ENCODE data around the gene PI16. TPM values are rescaled to one million over a fixed set of nuclear protein-coding genes. Genes with fewer than 3 reads are reported as not detected.

The PI16 gene
- total RNA-seq, 2 experiments from 2014 or later, result not detected

DNA sequence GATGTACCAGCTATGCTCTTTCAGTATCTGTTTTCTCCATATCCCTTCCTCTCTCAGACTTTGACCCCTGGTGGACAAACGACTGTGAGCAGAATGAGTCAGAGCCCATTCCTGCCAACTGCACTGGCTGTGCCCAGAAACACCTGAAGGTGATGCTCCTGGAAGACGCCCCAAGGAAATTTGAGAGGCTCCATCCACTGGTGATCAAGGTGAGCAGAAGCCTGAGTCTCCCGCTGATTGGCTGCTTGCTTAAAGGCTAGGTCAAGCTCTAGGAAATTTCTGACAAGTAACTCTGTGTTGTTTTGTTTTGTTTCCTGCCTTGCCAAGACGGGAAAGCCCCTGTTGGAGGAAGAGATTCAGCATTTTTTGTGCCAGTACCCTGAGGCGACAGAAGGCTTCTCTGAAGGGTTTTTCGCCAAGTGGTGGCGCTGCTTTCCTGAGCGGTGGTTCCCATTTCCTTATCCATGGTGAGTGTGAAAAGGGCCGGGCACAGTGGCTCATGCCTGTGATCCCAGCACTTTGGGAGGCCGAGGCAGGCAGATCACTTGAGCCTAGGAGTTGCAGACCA, 40.2 kb upstream of the PI16 start:
- intact Hi-C loops (cut with micrococcal nuclease), result no loop called here
- Mint-ChIP-seq H3K27me3 (no peaks in the 10 kb centered on the region), H3K36me3 (ENCODE audit: low read depth) (peaks cover 22% of the 10 kb centered on the region), H3K4me3 (no peak overlapping the region), H3K9me3 (no peaks in the 10 kb centered on the region), H3K4me1 (ENCODE audit: low read depth) (peaks cover 42% of the 10 kb centered on the region), H3K27ac (peak overlapping the region; percentile 68)
- DNase-seq, result peak; percentile 16
- TF ChIP-seq, protein P1, sequence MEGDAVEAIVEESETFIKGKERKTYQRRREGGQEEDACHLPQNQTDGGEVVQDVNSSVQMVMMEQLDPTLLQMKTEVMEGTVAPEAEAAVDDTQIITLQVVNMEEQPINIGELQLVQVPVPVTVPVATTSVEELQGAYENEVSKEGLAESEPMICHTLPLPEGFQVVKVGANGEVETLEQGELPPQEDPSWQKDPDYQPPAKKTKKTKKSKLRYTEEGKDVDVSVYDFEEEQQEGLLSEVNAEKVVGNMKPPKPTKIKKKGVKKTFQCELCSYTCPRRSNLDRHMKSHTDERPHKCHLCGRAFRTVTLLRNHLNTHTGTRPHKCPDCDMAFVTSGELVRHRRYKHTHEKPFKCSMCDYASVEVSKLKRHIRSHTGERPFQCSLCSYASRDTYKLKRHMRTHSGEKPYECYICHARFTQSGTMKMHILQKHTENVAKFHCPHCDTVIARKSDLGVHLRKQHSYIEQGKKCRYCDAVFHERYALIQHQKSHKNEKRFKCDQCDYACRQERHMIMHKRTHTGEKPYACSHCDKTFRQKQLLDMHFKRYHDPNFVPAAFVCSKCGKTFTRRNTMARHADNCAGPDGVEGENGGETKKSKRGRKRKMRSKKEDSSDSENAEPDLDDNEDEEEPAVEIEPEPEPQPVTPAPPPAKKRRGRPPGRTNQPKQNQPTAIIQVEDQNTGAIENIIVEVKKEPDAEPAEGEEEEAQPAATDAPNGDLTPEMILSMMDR (IDR thresholded peaks at IDR 0.05), result peak; percentile 11
- ChIA-PET CTCF (interaction anchor here (0.7 to 3.2 kb wide), 8 partner anchors 12 to 296 kb away, joined by 3 to 19 read pairs (median 4); partner anchors contain the start of genes C6orf89 and PPIL1), POLR2A (interaction anchor here (0.5 to 1.5 kb wide), 5 partner anchors 10 to 88 kb away, joined by 3 to 5 read pairs (median 4); partner anchors contain the start of gene PPIL1)
- no peak for ATAC-seq

DNA sequence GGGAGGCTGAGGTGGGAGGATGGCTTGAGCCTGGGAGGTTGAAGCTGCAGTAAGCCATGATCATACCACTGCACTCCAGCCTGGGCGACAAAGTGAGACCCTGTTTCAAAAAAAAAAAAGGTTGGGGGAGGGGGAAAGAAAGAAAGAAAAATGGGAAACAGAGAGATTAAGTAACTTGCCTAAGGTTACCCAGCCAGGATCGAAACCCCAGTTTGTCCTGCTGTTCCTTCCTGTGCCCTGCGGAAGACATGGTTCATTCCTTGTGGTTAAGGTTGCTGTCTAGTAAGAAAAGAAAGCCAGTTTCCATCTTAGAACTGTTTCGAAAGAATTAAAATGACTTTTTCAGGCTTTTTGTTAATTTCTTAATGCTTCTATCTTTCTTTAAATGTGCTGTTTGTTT, 38.9 kb upstream of the PI16 start:
- ChIA-PET POLR2A (no interaction called here), CTCF (interaction anchor here (0.7 to 2.4 kb wide), 3 partner anchors 10 to 42 kb away, joined by 3 to 7 read pairs (median 6); partner anchors contain the start of genes C6orf89 and PPIL1)
- Mint-ChIP-seq H3K4me3 (no peak overlapping the region), H3K9me3 (no peaks in the 10 kb centered on the region), H3K27me3 (no peaks in the 10 kb centered on the region), H3K4me1 (ENCODE audit: low read depth) (peaks cover 42% of the 10 kb centered on the region), H3K27ac (no peak overlapping the region), H3K36me3 (ENCODE audit: low read depth) (peaks cover 21% of the 10 kb centered on the region)
- TF ChIP-seq, protein P1 (IDR thresholded peaks at IDR 0.05), result no peak
- DNase-seq (no peak), ATAC-seq (no peak)
- intact Hi-C loops (cut with micrococcal nuclease), result no loop called here

DNA sequence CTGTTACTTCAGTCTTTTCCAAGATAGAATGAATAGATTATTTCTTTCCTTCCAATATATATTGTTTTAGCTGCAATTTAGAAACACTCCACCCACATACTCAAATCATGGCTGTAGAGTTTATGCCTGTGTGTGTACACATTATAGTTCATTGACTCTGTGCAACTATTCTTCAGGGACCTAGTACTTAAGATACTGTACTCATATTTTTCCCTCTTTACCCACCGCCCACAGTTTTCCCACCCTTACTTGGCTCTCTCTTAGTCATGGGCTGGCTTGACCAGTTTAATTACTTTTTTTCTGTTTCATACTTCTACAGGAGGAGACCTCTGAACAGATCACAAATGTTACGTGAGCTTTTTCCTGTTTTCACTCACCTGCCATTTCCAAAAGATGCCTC, 38.4 kb upstream of the PI16 start:
- ChIA-PET CTCF (interaction anchor here (0.7 to 1.3 kb wide), 2 partner anchors 10 to 30 kb away, joined by 3 to 6 read pairs; partner anchors contain the start of gene C6orf89), POLR2A (no interaction called here)
- peaks cover 42% of the 10 kb centered on the region for H3K4me1 Mint-ChIP-seq (ENCODE audit: low read depth)
- intact Hi-C loops (cut with micrococcal nuclease), result no loop called here
- ATAC-seq, result no peak
- H3K27me3 Mint-ChIP-seq, result no peaks in the 10 kb centered on the region
- no peak overlapping the region for H3K27ac Mint-ChIP-seq
- TF ChIP-seq, protein P1 (IDR thresholded peaks at IDR 0.05), result no peak
- H3K4me3 Mint-ChIP-seq, result no peak overlapping the region
- H3K36me3 Mint-ChIP-seq (ENCODE audit: low read depth), result peaks cover 24% of the 10 kb centered on the region
- no peak for DNase-seq
- H3K9me3 Mint-ChIP-seq, result no peaks in the 10 kb centered on the region

DNA sequence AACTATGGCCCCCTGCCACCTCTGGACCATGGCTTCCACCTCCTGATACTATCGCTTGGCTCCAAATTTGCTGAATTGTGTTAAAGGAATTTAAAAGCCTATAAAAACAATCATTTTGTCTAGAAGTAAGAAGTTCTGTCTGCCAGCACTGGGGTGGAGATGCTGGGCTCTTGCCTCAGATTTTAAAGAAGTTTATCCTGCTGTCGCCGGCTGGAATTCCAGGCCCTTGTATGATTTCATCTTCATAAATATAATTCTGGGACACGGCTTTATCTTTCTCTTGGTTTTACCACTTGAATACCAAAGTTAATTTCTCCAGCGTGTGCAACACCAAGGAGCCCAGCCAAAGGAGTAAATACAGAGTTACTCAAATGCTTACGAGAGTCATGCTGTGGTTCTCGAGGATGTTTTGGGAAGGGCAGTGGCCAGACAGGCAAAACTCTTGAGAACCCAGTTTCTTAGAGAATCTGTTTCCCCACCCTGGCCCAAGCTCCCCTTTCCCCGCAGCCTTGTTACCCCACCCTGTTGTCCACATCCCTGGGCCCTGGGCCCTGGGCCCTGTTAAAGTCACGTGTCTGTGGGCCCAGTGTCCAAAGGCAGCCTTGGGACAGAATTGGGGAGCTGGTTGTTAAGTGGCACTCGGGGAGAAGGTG, 36.9 kb upstream of the PI16 start:
- CTCF ChIA-PET, result interaction anchor here (1.2 kb wide), 1 partner anchor 100 kb away, joined by 3 read pairs; no protein-coding TSS in a partner anchor
- Mint-ChIP-seq H3K27ac (no peak overlapping the region), H3K9me3 (no peaks in the 10 kb centered on the region), H3K27me3 (no peaks in the 10 kb centered on the region), H3K4me1 (ENCODE audit: low read depth) (peaks cover 30% of the 10 kb centered on the region), H3K4me3 (no peak overlapping the region), H3K36me3 (ENCODE audit: low read depth) (peaks cover 27% of the 10 kb centered on the region)
- POLR2A ChIA-PET, result interaction anchor here (1.0 kb wide), 1 partner anchor 10 kb away, joined by 3 read pairs; no protein-coding TSS in a partner anchor
- DNase-seq (no peak), ATAC-seq (no peak)
- intact Hi-C loops (cut with micrococcal nuclease), result no loop called here
- TF ChIP-seq, protein P1 (IDR thresholded peaks at IDR 0.05), result no peak

DNA sequence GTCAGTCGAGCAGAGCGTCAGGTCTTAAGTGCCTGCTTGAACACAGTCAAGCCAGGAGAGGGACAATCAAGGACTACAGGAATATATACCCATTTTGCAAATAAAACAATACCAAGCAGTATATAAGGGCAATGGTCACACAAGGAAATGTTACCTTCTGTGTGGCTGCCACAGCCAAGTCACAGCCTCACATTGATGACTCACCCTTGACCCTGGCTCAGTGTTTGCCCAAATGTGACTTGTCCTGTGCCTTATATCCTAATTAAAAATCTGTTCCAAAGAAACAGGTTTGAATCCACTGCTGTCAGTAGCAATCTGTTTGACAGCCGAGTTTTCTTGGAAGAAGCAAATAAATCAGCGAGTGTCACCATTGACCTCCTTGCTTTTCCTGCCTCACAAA, 34.5 kb upstream of the PI16 start:
- Mint-ChIP-seq H3K4me1 (ENCODE audit: low read depth) (peaks cover 14% of the 10 kb centered on the region), H3K9me3 (no peaks in the 10 kb centered on the region), H3K27ac (no peak overlapping the region), H3K27me3 (no peaks in the 10 kb centered on the region), H3K36me3 (ENCODE audit: low read depth) (peaks cover 19% of the 10 kb centered on the region), H3K4me3 (no peak overlapping the region)
- intact Hi-C loops (cut with micrococcal nuclease), result no loop called here
- TF ChIP-seq, protein P1 (IDR thresholded peaks at IDR 0.05), result no peak
- ChIA-PET CTCF (interaction anchor here (0.6 kb wide), 1 partner anchor 10 kb away, joined by 3 read pairs; no protein-coding TSS in a partner anchor), POLR2A (no interaction called here)
- ATAC-seq, result no peak
- DNase-seq, result no peak

Measured in activated CD8-positive, alpha-beta T cell treated with anti-CD3 and anti-CD28 coated beads for 36 hours (primary cell).